Spleen (tissue), 11 donors: Measurements from ENCODE around the gene MAN2A2. TPM values are rescaled to one million over a fixed set of nuclear protein-coding genes. Genes with fewer than 3 reads are reported as not detected.

ENCODE experiments used
- DNase-seq: peaks from one replicate; pipeline ENCODE4 v3.0.0-alpha.2; 2020
- H3K27ac ChIP-seq, 8 donors: fragments of 200-600 bp; sonication (generic) in 7 of 8; 1 replicate in 4 of 8; 2 replicates in 4 of 8; pipeline versions ENCODE4 v1.5.0 to v1.8.0; 2016 to 2021; ENCODE audit warnings: inconsistent platforms in 4 of 8, mild to moderate bottlenecking in 4 of 8, moderate library complexity in 1 of 8
- H3K27me3 ChIP-seq, 7 donors: fragments of 200-600 bp; sonication (generic) in 6 of 7; replicated peaks in 1 of 7; 1 replicate in 4 of 7; 2 replicates in 3 of 7; pipeline versions ENCODE4 v1.5.0 to v1.8.0; 2016 to 2021; ENCODE audit warnings: inconsistent platforms in 3 of 7, mild to moderate bottlenecking in 1 of 7
- H3K36me3 ChIP-seq, 6 donors: fragments of 200-600 bp; sonication (generic) in 5 of 6; 1 replicate in 4 of 6; 2 replicates in 2 of 6; pipeline versions ENCODE4 v1.5.0 to v1.8.0; 2016 to 2021; ENCODE audit warnings: inconsistent platforms in 2 of 6
- H3K4me1 ChIP-seq, 6 donors: fragments of 200-600 bp; sonication (generic) in 5 of 6; 1 replicate in 3 of 6; 2 replicates in 3 of 6; pipeline versions ENCODE4 v1.5.0 to v1.8.0; 2016 to 2021; ENCODE audit warnings: inconsistent platforms in 3 of 6
- H3K4me3 ChIP-seq, 8 donors: fragments of 200-600 bp; sonication (generic) in 7 of 8; 1 replicate in 4 of 8; 2 replicates in 4 of 8; pipeline versions ENCODE4 v1.5.0 to v1.8.0; 2016 to 2021; ENCODE audit warnings: inconsistent platforms in 4 of 8, mild to moderate bottlenecking in 4 of 8, moderate library complexity in 2 of 8
- H3K9me3 ChIP-seq, 8 donors: fragments of 200-600 bp; sonication (generic) in 7 of 8; 1 replicate in 4 of 8; 2 replicates in 4 of 8; pipeline versions ENCODE4 v1.5.0 to v1.8.0; 2016 to 2021; ENCODE audit warnings: inconsistent platforms in 4 of 8
- CTCF ChIP-seq, 11 experiments: fragments of 200-600 bp in 7 of 11; fragments of 450-650 bp in 4 of 11; sonication (generic) in 4 of 11; IDR thresholded peaks in 8 of 11; conservative IDR thresholded peaks in 3 of 11; 1 replicate in 7 of 11; 2 replicates in 4 of 11; pipeline versions ENCODE4 v1.4.0 to v1.8.0; 2016 to 2021; ENCODE audit warnings: antibody characterized with exemption in 11 of 11, inconsistent platforms in 4 of 11, mild to moderate bottlenecking in 1 of 11
- POLR2A ChIP-seq, 3 donors: fragments of 450-650 bp; IDR thresholded peaks; one replicate each; pipeline ENCODE4 v1.5.1; 2017; ENCODE audit warnings: antibody characterized with exemption in 3 of 3, mild to moderate bottlenecking in 1 of 3
- POLR2AphosphoS5 ChIP-seq, 3 donors: sonication (generic); formaldehyde crosslinking; IDR thresholded peaks; one replicate each; pipeline ENCODE4 v1.5.1; 2017; ENCODE audit warnings: antibody characterized with exemption in 3 of 3
- WGBS, 5 donors: extraction: QIAGEN DNeasy Blood & Tissue Kit in 3 of 5; methylation state at CpG; one replicate each; pipeline versions ENCODE4 v1.1.5 to v1.1.7; 2013 to 2018; 5-methylcytosine and 5-hydroxymethylcytosine counted together
- intact Hi-C: fragments of 100-400 bp; cut with DNase I; formaldehyde crosslinking; loops from one replicate; pipeline ENCODE4 v1.15.0; 2023; ENCODE audit warnings: low total_unique reads
- polyA plus RNA-seq, 3 donors: library from polyadenylated mRNA; stranded (reverse); fragments of 200-250 nt; gene quantifications; one replicate each; pipeline ENCODE4 v1.2.1, GENCODE V29; 2013
- total RNA-seq, 7 donors: library from RNA; depleted of rRNA in 3 of 7; stranded (reverse); fragments of >200 nt in 3 of 7; fragmentation: NEBNext Ultra II Directional in 4 of 7; extraction: Animal tissue kit (Norgen Biotek cat#: 25700) in 4 of 7; gene quantifications; one replicate each; pipeline versions ENCODE4 v1.1.0 to v1.2.1, GENCODE V29; 2016 to 2021
- donor health status: healthy with polysubstance abuse.
- donor health status: DM: no; HTN: no; CAD: no; lungs with moderate emphysema.
- donor health status: DM: no; HTN: no; CAD: no.
- donor health status: Bipolar disorder and iron deficiency.
- donor health status: healthy.
- donor health status: DM: no; HTN: no; CAD: no.
- donor health status: DM: yes; HTN: yes; CAD: no.

MAN2A2 gene
- total and polyA plus RNA-seq, 10 donors, result 13.7 to 167 (median 110) TPM

GRCh38 chr15:90860942-90861675, 42.0 kb upstream of the MAN2A2 start:
- DNase-seq, result no peak
- Histone ChIP-seq H3K27ac (peak overlapping the region in 4 of 8 donors; percentile 13 to 82 (median 74)), H3K9me3 (no peaks in the 10 kb centered on the region), H3K36me3 (no peaks in the 10 kb centered on the region), H3K4me3 (no peak overlapping the region), H3K4me1 (peaks cover 5 to 74% (median 30%) of the 10 kb centered on the region in 6 donors), H3K27me3 (no peaks in the 10 kb centered on the region)
- WGBS, 5 donors, result 73 to 90% (median 83%) methylated on average over 14 of the region's 14 CpGs
- intact Hi-C loops, result no loop called here
- no peak for TF ChIP-seq POLR2A (IDR thresholded peaks at IDR 0.05)
- no peak for TF ChIP-seq CTCF (IDR thresholded peaks at IDR 0.05 in 8 of 11, conservative IDR thresholded peaks at IDR 0.05 in 3 of 11)
- TF ChIP-seq POLR2AphosphoS5 (IDR thresholded peaks at IDR 0.05), result no peak

DNA sequence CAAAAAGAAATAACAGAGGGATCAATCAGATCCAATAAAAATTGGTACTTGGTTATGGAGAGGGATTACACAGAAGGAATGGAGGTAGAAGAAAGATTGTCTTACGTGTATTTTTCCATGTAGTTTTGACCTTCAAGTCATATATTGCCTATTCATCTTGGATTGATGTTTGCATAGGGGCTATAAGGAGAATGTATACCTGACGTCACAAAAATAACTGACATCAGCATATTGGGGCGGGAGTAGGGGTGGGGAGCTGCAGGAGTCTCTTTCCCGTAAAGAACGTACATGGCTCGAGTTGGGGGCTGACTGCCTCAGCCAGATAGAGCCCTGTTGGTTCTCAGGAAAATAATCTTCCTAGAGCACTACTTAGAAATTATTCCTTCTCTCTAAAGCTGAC, 40.6 kb upstream of the MAN2A2 start:
- intact Hi-C loops, result no loop called here
- Histone ChIP-seq H3K4me3 (no peak overlapping the region), H3K4me1 (peaks cover 0 to 60% (median 16%) of the 10 kb centered on the region in 6 donors), H3K27me3 (no peaks in the 10 kb centered on the region), H3K27ac (peak overlapping the region in 5 of 8 donors; percentile 46 to 86 (median 77)), H3K36me3 (no peaks in the 10 kb centered on the region), H3K9me3 (no peaks in the 10 kb centered on the region)
- 90 to 96% (median 93%) methylated on average over 6 of the region's 6 CpGs for WGBS, 5 donors
- TF ChIP-seq POLR2A (IDR thresholded peaks at IDR 0.05) (no peak), POLR2AphosphoS5 (IDR thresholded peaks at IDR 0.05) (no peak), CTCF (IDR thresholded peaks at IDR 0.05 in 8 of 11, conservative IDR thresholded peaks at IDR 0.05 in 3 of 11) (no peak)
- no peak for DNase-seq

DNA sequence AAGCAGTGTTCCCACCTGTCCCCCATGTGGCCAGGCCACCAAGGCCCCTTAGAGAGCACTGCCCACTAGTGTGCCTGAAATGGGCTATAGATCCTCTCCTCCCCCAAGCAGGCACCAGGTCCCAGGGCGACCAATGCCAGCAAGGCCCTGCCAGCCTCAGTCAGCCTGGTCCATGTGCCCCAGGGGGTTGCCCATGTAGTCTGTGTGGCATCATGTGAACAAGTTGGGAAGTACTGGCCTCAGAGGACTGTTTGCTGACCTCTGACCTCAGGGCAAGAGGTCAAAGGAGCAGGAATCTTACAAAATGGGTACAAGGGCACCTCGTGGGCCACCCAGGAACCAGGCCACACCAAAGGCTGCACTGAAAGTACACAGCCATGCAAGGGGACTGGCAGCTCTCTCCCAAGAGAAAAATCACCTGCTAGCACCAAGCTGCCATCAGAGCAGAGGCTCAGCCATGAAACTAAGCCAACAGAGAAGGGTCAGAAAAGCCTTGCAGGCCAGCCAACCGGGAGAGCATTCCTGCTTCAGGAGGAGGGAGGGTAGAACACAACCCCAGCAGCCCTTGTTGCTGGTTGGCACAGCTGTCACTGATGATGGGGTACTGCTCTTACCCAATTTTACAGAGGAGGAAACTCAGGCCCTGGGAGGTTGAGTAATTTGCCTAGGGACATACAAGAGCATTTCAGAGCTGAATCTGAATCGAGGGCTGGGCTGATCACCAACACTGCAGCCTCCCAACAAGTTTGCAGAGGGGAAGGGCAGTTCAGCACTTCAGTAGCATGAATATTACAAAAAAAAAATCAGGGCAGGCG, 39.9 kb upstream of the MAN2A2 start:
- no peaks in the 10 kb centered on the region for H3K36me3 ChIP-seq
- no peaks in the 10 kb centered on the region for H3K27me3 ChIP-seq
- intact Hi-C loops, result no loop called here
- no peaks in the 10 kb centered on the region for H3K9me3 ChIP-seq
- TF ChIP-seq POLR2AphosphoS5 (IDR thresholded peaks at IDR 0.05) (peak in 1 of 3 donors; percentile 31), POLR2A (IDR thresholded peaks at IDR 0.05) (no peak)
- DNase-seq, result peak; percentile 79
- H3K4me3 ChIP-seq, result no peak overlapping the region
- peak overlapping the region in 7 of 8 donors; percentile 39 to 86 (median 73) for H3K27ac ChIP-seq
- peaks cover 0 to 58% (median 15%) of the 10 kb centered on the region in 6 donors for H3K4me1 ChIP-seq
- 48 to 78% (median 69%) methylated on average over 4 to 5 of the region's 5 CpGs for WGBS, 5 donors

DNA sequence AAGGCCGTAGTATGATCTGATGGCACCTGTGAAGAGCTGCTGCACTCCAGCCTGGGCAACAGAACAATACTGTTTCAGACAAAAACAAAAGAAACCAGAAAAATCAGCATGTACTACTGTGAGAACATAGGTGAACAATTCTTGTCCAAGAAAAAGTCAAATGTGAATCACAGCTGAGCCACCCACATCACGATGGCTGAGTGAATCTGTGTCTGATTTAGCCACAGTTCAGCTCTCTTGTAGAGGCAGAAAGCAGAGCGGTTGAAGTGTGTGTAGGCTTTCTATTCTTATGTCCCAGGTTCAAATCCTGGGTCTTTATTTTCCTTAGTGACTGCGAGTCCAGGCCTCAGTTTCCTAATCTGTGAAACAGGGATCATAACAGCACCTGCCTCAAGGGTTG, 39.1 kb upstream of the MAN2A2 start:
- H3K36me3 ChIP-seq, result no peaks in the 10 kb centered on the region
- peak overlapping the region in 6 of 8 donors; percentile 42 to 86 (median 75) for H3K27ac ChIP-seq
- no peaks in the 10 kb centered on the region for H3K27me3 ChIP-seq
- no peak for DNase-seq
- intact Hi-C loops, result no loop called here
- 87 to 94% (median 90%) methylated on average over 4 of the region's 4 CpGs for WGBS, 5 donors
- H3K4me1 ChIP-seq, result peaks cover 0 to 65% (median 22%) of the 10 kb centered on the region in 6 donors
- H3K4me3 ChIP-seq, result no peak overlapping the region
- TF ChIP-seq POLR2A (IDR thresholded peaks at IDR 0.05) (no peak), CTCF (IDR thresholded peaks at IDR 0.05 in 8 of 11, conservative IDR thresholded peaks at IDR 0.05 in 3 of 11) (no peak)
- H3K9me3 ChIP-seq, result no peaks in the 10 kb centered on the region
